Limb (tissue), 2 donors: ENCODE results near the gene ARID1A.

ENCODE experiments used
- DNase-seq, 2 donors: peaks; one replicate each; pipeline ENCODE4 v3.0.0-alpha.2; 2016; ENCODE audit errors: extremely low spot score in 2 of 2

The ARID1A gene

GRCh38 chr1:26727476-26727875, 31.7 kb downstream of the ARID1A start:
- no peak for DNase-seq

GRCh38 chr1:26728645-26729044, 32.8 kb downstream of the ARID1A start:
- DNase-seq = no peak

GRCh38 chr1:26729633-26730032, 33.8 kb downstream of the ARID1A start:
- no peak for DNase-seq

GRCh38 chr1:26730695-26731094, 34.9 kb downstream of the ARID1A start:
- no peak for DNase-seq

- no peak for DNase-seq
Observed at GRCh38 chr1:26731233-26731902, 35.6 kb downstream of the ARID1A start.

GRCh38 chr1:26733392-26733791, 37.6 kb downstream of the ARID1A start:
- DNase-seq = no peak

- DNase-seq = no peak
Observed at GRCh38 chr1:26733982-26734381, 38.2 kb downstream of the ARID1A start.

GRCh38 chr1:26734501-26735058, 38.8 kb downstream of the ARID1A start:
- no peak for DNase-seq

- DNase-seq = no peak
Observed at GRCh38 chr1:26739329-26739914, 43.6 kb downstream of the ARID1A start.

- DNase-seq = no peak
Observed at GRCh38 chr1:26740023-26740634, 44.3 kb downstream of the ARID1A start.

- no peak for DNase-seq
Observed at GRCh38 chr1:26740952-26741351, 45.1 kb downstream of the ARID1A start.

- DNase-seq = no peak
Observed at GRCh38 chr1:26743426-26744059, 47.7 kb downstream of the ARID1A start.

- peak in 1 of 2 donors; percentile 26 for DNase-seq
Observed at GRCh38 chr1:26744075-26744959, 48.5 kb downstream of the ARID1A start.

- DNase-seq = no peak
Observed at GRCh38 chr1:26745191-26745590, 49.4 kb downstream of the ARID1A start.

GRCh38 chr1:26747048-26747447, 51.2 kb downstream of the ARID1A start:
- DNase-seq = no peak

GRCh38 chr1:26748351-26748750, 52.5 kb downstream of the ARID1A start:
- DNase-seq = no peak

- DNase-seq = no peak
Observed at GRCh38 chr1:26749458-26749857, 53.6 kb downstream of the ARID1A start.

GRCh38 chr1:26750428-26750827, 54.6 kb downstream of the ARID1A start:
- DNase-seq = no peak

- DNase-seq = no peak
Observed at GRCh38 chr1:26752519-26752918, 56.7 kb downstream of the ARID1A start.

- DNase-seq = no peak
Observed at GRCh38 chr1:26754086-26754874, 58.5 kb downstream of the ARID1A start.
